GM03348 (cell line): ENCODE results near the gene RFESD.

Experiments used
- DNase-seq: peaks from one replicate; pipeline ENCODE4 v3.0.0; 2012; ENCODE audit warnings: low spot score

Gene RFESD

GRCh38 chr5:95646569-95647431 is at the start of gene RFESD:
RFESD (plus strand) TSS chr5:95646777; CDS start chr5:95652272, 5,495 bp downstream.
- peak; percentile 97 for DNase-seq

- no peak for DNase-seq
Measured at GRCh38 chr5:95599252-95599651, 47.3 kb upstream of the RFESD start.

- peak; percentile 24 for DNase-seq
Measured at GRCh38 chr5:95600557-95600956, 46.0 kb upstream of the RFESD start.

GRCh38 chr5:95605786-95606185 is 40.8 kb upstream of the RFESD start:
- DNase-seq = no peak

GRCh38 chr5:95606419-95606818 is 40.2 kb upstream of the RFESD start:
- DNase-seq = no peak

GRCh38 chr5:95609711-95610110 is 36.9 kb upstream of the RFESD start:
- DNase-seq = no peak

- DNase-seq = no peak
Measured at GRCh38 chr5:95610546-95610945, 36.0 kb upstream of the RFESD start.

- no peak for DNase-seq
Measured at GRCh38 chr5:95611396-95611795, 35.2 kb upstream of the RFESD start.

GRCh38 chr5:95613514-95613913 is 33.1 kb upstream of the RFESD start:
- DNase-seq = no peak

- no peak for DNase-seq
Measured at GRCh38 chr5:95615164-95615467, 31.5 kb upstream of the RFESD start.

- DNase-seq = no peak
Measured at GRCh38 chr5:95617057-95617456, 29.5 kb upstream of the RFESD start.

- DNase-seq = no peak
Measured at GRCh38 chr5:95619096-95619495, 27.5 kb upstream of the RFESD start.

- DNase-seq = no peak
Measured at GRCh38 chr5:95619514-95620029, 27.0 kb upstream of the RFESD start.

GRCh38 chr5:95620030-95620869 is 26.3 kb upstream of the RFESD start, which contains the start of gene GPR150:
GPR150 (plus strand) TSS chr5:95620087; CDS start chr5:95620276, 189 bp downstream.
- DNase-seq = peak; percentile 71

- peak; percentile 49 for DNase-seq
Measured at GRCh38 chr5:95620870-95621838, 25.4 kb upstream of the RFESD start.

- no peak for DNase-seq
Measured at GRCh38 chr5:95621839-95622629, 24.5 kb upstream of the RFESD start.

GRCh38 chr5:95623706-95624105 is 22.9 kb upstream of the RFESD start:
- DNase-seq = no peak

- no peak for DNase-seq
Measured at GRCh38 chr5:95624368-95624767, 22.2 kb upstream of the RFESD start.

GRCh38 chr5:95626701-95627100 is 19.9 kb upstream of the RFESD start:
- DNase-seq = no peak

GRCh38 chr5:95627971-95628810 is 18.4 kb upstream of the RFESD start:
- DNase-seq = no peak
